ENCODE data around the gene BICD1.

The BICD1 gene

GRCh38 chr12:32399370-32400113 is 292.9 kb downstream of the BICD1 start, which contains the start of gene FGD4:
Gene FGD4, plus strand, starts transcription at chr12:32399558.
- peak within 1 kb of the TSS; percentile 91 for H3K4me3 ChIP-seq (ENCODE audit: low read length)
- peak; percentile 17 for TF ChIP-seq CTCF (IDR thresholded peaks at IDR 0.05; ENCODE audit: insufficient read depth, low read depth, low read length, missing control alignments)
- DNase-seq (ENCODE audit: low read depth) = peak; percentile 96

- peak; percentile 70 for DNase-seq (ENCODE audit: low read depth)
- no peak for TF ChIP-seq CTCF (IDR thresholded peaks at IDR 0.05; ENCODE audit: insufficient read depth, low read depth, low read length, missing control alignments)
- peak overlapping the region; percentile 91 for H3K4me3 ChIP-seq (ENCODE audit: low read length)
Measured at GRCh38 chr12:32400114-32400672, 293.5 kb downstream of the BICD1 start.

GRCh38 chr12:32400866-32401265 is 294.2 kb downstream of the BICD1 start:
- DNase-seq (ENCODE audit: low read depth) = peak; percentile 23
- no peak for TF ChIP-seq CTCF (IDR thresholded peaks at IDR 0.05; ENCODE audit: insufficient read depth, low read depth, low read length, missing control alignments)
- H3K4me3 ChIP-seq (ENCODE audit: low read length) = peak overlapping the region; percentile 91

- no peak for DNase-seq (ENCODE audit: low read depth)
- no peak overlapping the region for H3K4me3 ChIP-seq (ENCODE audit: low read length)
- no peak for TF ChIP-seq CTCF (IDR thresholded peaks at IDR 0.05; ENCODE audit: insufficient read depth, low read depth, low read length, missing control alignments)
Measured at GRCh38 chr12:32402170-32402569, 295.5 kb downstream of the BICD1 start.

- DNase-seq (ENCODE audit: low read depth) = no peak
- TF ChIP-seq CTCF (IDR thresholded peaks at IDR 0.05; ENCODE audit: insufficient read depth, low read depth, low read length, missing control alignments) = no peak
Measured at GRCh38 chr12:32402946-32403345, 296.3 kb downstream of the BICD1 start.

GRCh38 chr12:32407795-32408194 is 301.1 kb downstream of the BICD1 start:
- TF ChIP-seq CTCF (IDR thresholded peaks at IDR 0.05; ENCODE audit: insufficient read depth, low read depth, low read length, missing control alignments) = no peak
- no peak overlapping the region for H3K4me3 ChIP-seq (ENCODE audit: low read length)
- no peak for DNase-seq (ENCODE audit: low read depth)

More at GRCh38 chr12:32402946-32403345, 296.3 kb downstream of the BICD1 start:
- no peak overlapping the region for H3K4me3 ChIP-seq (ENCODE audit: low read length)
